Hematopoietic multipotent progenitor cell (in vitro differentiated cells): ENCODE measurements around the gene MXRA8. TPM values are rescaled to one million over a fixed set of nuclear protein-coding genes. Genes with fewer than 3 reads are reported as not detected.
"Not testable (repeated sequence)": the region's sequence is repeated elsewhere in the genome, so short reads cannot be mapped to it uniquely, and the experiment has no call there.

Experiments
- DNase-seq, 3 donors: peaks; one replicate each; pipeline ENCODE4 v3.0.0-alpha.2; 2011 to 2015; ENCODE audit warnings: low read depth in 2 of 3, low spot score in 2 of 3
- total RNA-seq: library from RNA; depleted of rRNA; stranded (reverse); fragments of >200 nt; gene quantifications from one replicate; pipeline ENCODE4 v1.2.3, GENCODE V29; 2012

MXRA8 gene
- total RNA-seq, 1 donor, result not detected

- no peak for DNase-seq
These were observed 12.5 kb upstream of the MXRA8 start for GRCh38 chr1:1370771-1371300.

DNA sequence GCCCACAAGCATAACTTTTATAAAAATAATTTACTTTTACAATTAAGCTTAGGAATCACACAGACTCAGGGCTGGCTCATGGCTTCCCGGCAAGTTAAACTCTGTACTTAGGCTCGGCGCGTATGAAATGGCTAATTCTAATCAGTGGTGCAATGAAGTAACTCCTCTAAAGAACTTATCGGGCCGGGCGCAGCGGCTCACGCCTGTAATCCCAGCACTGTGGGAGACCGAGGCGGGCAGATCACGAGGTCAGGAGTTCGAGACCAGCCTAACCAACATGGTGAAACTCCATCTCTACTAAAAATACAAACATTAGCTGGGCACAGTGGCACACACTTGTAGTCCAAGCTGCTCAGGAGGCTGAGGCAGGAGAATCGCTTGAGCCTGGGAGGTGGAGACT, 11.7 kb upstream of the MXRA8 start:
- not testable (repeated sequence) for DNase-seq

GRCh38 chr1:1367315-1367714, 9.0 kb upstream of the MXRA8 start:
- peak in 1 of 3 donors; percentile 25 for DNase-seq

- no peak for DNase-seq
These were observed 8.3 kb upstream of the MXRA8 start for GRCh38 chr1:1366699-1367066.

DNA sequence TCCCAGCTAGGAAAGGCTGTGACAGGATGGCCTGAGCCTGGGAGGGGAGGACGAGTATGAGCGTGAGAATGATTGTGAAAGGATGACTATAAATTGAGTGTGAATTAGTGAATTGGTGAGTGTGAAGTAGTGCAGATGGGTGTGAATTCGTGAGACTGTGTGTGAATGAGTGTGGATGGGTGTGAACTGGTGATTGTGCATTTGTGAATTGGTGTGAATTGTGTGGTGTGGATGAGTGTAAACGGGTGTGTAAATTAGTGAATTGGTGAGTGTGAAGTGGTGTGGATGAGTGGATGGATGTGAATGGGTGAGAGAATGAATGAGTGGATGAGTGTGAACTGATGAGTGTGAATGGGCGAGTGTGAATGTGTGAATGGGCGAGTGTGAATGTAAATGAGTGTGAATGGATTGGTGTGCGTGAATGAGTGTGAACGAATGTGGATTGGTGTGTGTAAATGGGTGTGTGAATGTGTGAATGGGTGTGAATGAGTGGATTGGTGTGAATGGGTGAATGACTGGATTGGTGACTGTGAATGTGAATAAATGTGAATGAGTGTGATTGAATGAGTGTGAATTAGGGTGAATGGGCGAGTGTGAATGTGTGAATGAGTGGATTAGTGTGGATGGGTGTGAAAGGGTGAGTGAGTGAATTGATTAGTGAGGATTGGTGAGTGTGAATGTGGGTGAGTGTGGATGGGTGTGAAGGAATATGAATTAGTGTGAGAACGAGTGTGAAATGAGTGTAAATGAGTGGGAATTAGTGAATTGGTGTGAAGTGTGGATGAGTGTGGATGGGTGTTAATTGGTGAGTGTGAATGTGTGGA, 7.7 kb upstream of the MXRA8 start:
- DNase-seq, result no peak

- DNase-seq, result no peak
These were observed 5.9 kb upstream of the MXRA8 start for GRCh38 chr1:1364266-1364665.

- no peak for DNase-seq
These were observed 3.6 kb upstream of the MXRA8 start for GRCh38 chr1:1361982-1362423.

GRCh38 chr1:1361233-1361981, 3.1 kb upstream of the MXRA8 start:
- no peak for DNase-seq

- no peak for DNase-seq
These were observed 2.3 kb upstream of the MXRA8 start for GRCh38 chr1:1360506-1361169.

DNA sequence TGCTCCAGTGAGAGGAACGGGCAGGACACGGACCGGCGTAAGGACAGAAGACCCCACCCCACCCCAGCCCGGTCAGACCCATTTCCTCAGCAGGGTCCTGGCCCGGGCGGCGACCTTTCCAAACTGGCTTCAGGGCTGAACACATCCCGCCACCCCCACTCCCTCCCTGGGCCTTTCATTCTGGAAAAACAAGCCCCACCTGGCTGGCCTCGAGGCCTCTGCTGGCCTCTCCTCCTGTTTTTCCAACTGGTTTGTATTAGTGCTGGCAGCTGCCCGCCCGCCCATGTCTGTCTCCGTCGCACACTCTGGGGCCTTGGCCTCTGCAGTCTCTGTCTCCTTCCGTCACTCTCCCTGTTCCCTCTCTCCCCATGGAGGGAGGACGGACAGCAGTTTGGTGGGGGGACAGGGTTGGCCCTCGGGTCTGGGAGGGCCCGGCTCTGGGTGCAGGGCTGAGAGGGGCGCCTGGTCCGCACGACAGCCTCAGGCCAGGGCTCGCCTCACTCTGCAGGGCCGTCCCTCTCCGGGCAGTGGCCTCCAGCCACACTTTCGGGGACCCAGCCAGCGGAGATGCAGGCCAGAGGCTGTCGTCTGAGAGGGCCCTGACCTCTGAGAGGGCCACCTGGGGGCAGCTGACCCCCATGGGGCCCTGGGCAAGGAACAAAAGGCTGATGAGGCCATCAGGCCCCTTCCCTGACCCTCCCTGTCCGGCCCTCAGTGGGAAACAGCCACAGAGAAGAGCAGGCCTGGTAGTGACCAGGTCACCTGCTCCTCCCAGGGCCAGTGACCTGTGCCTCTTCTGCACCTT, 1.5 kb upstream of the MXRA8 start:
- DNase-seq, result no peak

GRCh38 chr1:1359308-1359663, 931 bp upstream of the MXRA8 start:
- DNase-seq, result no peak

GRCh38 chr1:1357871-1358432, 403 bp downstream of the MXRA8 start:
- DNase-seq, result no peak

- no peak for DNase-seq
These were observed 1.5 kb downstream of the MXRA8 start for GRCh38 chr1:1356796-1357401.

- no peak for DNase-seq
These were observed 2.1 kb downstream of the MXRA8 start for GRCh38 chr1:1356166-1356795.

DNA sequence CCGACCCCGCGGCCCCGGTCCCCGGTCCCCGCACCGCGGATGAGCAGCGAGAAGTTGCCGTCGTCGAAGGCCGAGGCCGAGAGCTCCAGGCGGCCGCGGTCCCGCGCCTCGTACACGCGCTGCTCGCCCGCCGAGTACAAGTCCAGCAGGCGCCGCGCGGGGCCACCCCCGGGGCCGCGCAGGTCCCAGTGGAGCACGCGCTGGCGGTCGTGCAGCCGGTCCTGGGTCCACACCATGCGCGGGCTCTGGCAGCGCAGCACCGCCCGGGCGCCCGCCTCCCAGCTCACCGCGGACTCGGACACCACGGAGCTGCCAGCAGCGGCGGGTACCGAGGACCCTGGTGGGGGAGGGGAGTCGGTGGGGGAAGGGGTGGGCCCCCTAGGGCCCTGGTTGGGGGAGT, 2.9 kb downstream of the MXRA8 start:
- DNase-seq, result no peak

DNA sequence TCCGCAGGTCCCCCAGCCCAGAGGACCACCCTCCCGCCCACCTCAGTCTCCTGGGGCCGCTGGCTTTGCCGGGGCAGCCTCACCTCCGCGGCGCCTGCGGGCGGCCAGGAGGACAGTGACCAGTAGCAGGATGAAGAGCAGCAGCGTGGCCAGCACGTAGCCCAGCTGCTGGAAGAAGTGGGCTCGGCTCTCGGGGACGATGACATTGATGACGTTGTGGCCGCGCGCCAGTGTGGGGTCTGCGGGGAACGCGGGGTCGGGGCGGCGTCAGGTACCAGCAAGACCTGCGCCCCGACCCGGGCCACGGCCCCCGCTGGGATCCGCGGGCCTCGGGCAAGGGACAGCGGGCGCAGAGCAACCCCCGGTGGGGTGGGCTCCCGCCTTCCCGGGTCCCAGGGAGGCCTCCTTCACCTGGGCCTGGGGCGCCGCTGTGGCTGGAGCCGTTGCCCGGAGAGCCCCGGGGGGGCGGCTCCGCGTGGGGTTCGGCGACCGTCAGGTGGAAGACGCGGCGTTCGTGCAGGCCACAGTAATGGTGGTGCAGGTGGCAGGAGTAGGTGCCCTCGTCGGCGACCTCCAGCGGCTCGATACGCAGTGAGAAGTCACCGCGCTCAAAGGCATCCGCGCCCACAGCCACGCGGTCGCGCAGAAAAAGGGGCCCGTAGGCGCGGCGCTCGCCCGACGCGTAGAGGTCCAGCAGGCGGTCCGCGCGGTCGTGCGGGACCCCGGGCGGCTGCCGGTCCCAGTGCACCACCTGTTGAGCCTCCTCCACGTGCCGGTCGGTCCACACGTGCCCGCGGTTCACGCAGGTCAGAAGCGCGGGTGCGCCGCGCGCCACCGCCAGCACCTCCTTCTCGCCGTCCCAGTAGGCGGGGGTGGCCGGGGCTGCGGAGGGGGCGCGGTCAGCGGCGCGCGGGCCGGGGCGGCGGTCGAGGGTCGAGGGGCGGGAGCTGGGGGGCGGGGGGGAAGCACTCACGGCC, 3.8 kb downstream of the MXRA8 start:
- no peak for DNase-seq

- no peak for DNase-seq
These were observed 4.8 kb downstream of the MXRA8 start for GRCh38 chr1:1353389-1354151.
